HG02571 (cell line): ENCODE data around the gene CBR4.

Experiments used
- ATAC-seq: cut with Tn5 transposase; IDR thresholded peaks from one replicate; pipeline ENCODE4 v1.9.1; 2021; ENCODE audit warnings: mild to moderate bottlenecking, moderate library complexity; ENCODE audit not compliant: unreplicated experiment

CBR4 gene

DNA sequence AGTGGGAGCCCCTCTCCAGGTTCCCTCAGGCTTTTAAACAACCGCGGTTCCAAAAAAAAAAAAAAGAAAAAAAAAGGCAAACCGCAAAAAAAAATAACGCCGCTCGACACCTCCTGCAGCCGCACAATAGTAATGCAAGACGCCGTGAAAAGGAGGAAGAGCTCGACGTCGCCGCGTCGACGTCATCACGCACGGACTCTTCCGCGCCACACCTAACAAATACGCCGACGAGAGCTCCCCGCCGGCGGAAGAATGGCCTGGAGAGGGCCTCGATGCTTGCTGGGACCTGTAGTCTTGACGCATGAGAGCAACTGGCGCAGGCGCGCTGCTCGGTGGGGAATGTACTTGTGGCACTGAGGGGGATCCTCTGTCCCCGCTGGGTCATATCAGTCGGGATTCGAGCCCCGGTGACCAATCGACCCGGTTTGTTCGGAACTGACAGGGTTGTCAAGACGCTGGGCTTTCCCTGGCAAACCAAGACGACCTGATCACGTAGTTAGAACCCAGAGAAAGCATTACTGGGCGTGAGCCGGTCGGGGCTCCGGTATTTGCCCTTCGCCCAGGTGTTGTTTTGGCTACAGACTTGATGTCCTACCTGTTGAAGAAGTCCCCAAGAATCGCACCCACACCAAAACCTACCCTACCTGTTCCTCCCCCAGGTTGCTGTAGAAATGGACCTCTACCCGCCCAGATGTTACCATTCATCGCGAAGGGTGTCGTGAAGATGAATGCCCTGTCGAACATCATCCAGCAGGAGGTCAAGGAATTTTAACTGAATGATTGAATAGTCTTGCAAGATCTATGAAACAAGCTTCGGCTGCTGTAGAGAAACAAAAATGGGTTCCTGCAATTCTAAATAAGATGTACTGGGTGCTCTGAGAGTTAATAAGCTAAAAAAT, at the start of gene CBR4:
Gene CBR4, minus strand, starts transcription at position 131 of the 899 bp plus-strand sequence. CDS start 166 bp downstream, outside the sequence.
- ATAC-seq: peak; percentile 98

DNA sequence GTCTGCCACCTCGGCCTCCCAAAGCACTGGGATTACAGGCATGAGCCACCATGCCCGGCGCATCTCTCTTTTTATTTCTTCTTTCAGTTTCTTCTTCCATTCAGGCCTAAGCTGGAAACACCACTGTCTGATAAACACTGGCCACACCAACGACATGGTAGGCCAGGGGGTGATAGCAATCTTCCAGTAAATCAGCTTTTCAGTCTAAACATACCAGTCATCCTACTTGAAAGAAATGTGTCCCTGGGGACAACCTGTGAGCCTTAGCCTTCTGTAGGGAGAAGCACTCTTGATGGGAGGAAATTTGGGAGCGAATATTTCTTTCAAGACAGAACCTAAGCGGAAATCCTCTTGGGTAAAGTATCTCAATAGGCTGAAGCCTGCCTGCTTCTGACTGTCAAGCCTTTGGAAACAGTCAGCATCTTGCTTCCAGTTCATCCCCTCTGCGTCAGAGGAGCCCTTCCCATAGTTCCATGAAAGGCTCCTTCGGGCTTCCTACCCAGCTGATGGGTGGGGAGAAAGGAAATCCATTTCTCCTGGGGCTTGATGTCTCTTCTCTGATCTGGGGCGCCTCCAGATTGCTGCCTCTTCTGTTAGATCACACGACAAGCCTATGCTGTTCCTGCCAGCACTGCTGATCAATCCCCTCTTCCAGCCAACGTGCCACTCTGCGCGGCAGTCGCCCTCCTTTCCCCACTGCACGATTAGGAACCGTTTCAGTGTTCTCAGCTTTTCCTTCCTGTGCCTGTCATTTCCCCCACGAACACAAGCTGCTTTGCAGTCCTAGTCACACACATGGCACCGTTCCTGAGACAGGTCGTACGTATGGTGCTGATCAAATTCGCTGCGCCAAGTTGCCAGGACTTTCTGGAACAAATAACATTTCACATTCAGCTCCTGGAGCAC, 49.5 kb upstream of the CBR4 start:
- no peak for ATAC-seq

DNA sequence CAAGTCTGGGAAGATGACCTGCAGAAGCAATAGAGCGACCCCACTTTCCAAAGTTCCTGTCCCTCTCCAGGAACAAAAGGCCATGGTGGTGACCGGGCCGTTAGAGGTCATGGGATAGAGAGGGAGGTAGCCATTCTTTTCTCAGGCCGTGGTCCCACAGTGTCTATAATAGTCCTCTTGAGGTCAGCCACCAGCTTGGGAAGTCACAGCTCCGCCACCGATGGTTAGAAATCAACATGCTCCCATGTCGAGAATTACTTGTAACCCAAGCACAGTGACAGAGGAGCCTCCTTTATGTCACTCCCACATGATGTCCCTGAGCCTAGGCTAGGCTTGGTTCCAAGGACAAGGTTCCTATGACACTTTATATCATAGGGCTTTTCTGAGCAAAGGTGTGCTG, 48.3 kb upstream of the CBR4 start:
- no peak for ATAC-seq

DNA sequence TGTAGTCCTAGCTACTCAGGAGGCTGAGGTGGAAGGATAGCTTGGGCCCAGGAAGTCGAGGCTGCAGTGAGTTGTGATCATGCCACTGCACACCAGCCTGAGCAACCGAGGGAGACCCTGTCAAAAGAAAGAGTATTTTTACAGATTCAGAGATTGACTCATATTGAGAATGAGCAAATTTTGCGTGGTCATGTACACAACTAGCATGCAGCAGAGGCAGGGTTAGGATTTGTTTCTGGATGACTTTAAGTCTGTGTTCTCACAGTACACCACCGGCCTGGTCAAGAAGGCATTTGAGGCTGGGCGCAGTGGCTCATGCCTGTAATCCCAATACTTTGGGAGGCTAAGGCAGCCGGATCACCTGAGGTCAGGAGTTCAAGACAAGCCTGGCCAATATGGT, 44.8 kb upstream of the CBR4 start:
- ATAC-seq: peak; percentile 64

DNA sequence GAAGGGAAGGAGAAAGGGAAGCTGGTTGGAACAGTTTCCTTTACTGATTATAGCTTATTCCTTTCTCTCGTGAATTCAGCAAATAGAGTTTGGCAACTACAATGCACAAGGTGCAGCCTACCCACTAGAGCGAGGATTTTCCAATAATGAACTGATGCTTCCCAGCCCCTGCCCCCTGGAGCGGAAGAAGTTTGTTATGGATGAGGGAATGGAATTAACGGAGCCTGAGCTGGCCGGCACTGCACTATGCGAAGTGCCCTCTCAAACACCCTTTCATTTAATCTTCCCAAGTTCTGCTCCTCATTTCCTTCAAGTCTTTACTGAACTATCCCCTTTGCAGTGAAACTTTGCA, 42.5 kb upstream of the CBR4 start:
- no peak for ATAC-seq

DNA sequence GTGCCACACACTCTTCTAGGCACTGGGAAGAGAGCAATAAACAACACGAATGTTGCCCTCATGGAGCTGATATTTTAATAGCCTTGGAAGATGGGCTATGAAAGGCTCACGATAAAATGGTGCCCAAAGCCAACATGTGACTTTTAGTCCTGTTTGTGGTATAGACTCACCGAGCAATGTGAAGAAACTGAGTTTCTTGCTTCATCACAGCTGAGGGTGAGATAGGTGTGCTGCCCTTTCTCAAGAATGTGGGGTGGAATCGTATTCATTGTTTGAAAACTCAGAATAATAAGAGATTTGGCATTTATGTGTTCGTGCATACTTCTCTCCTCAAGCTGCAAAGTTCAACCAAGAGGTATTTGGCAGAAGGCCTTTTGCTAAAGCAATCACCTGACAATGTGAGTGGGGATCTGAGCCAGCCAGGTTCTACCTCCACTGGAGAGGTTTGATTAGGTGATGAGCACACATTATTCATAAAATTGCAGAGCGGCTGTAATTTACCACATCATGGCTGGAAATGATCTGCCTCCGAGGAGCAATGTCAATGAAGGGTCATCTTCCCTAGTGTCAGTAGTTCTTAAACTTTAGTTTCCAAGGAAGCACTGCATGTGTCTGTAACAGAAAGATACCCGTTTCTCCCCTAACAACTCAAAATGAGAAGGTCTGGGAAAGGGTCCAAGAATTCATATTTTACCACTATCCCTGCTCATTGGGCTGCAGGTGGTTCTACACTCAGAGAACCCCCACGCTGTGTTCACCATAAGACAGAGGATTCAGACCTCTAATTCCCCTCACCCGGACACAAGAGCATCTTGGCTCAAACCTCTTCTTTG, 41.9 kb upstream of the CBR4 start:
- no peak for ATAC-seq

DNA sequence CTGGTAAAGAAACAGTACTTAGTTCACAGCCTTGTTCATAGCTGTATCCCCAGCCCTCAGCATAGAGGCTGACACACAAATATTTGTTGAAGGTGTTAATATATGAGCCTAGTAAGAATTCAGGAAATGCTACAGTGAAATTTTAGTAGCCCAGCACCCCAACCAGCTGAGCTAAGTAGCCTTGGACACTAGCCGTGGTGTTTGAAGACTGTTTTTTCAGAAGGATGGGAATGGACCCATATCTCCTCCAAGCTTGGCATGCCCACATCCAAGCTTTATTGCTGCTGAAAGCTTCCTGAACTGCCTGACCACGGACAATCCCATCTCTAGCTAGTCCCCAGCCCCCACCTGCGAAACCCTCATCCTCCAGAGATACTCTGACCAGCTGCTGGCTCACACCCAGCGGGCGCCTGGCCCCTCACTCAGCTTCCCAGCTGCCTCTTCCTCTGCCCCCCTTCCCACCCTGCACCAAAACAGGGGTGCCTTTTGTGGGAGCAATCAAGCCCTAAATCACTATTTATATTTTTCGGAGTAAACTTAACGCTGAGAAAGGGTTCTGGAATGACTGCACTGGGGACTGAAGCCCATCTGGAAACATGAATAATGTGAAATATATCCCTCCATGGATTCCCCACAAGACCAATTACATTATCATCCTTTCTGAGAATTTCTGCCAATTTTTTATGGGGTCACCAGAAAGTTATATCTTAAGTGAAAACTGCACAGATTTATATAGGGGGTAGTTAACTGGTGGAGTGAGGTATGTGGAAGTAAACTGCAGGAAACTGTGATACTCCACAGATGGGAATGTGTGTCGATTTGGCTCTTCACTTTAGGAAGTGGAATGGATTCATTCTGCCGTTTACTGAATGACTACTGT, 41.1 kb upstream of the CBR4 start:
- ATAC-seq: no peak

DNA sequence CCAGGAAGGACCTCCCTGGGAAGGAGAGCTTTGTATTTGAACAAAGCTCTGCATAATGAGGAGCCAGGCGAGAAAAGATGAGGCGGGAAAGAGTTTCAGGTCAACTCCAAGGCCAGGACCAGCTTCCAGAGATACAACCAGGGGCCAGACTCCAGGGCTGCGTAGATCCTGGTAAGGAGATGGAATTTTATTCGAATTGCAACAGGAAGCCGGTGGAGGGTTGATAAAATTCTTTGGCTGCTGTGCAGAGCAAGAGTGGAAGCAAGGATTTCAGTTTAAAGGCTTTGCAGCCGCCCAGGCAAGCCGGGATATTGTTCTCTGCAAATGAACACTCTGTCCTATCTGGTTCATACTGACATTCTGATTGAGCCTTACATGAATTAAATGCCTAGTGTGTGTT, 40.2 kb upstream of the CBR4 start:
- no peak for ATAC-seq

DNA sequence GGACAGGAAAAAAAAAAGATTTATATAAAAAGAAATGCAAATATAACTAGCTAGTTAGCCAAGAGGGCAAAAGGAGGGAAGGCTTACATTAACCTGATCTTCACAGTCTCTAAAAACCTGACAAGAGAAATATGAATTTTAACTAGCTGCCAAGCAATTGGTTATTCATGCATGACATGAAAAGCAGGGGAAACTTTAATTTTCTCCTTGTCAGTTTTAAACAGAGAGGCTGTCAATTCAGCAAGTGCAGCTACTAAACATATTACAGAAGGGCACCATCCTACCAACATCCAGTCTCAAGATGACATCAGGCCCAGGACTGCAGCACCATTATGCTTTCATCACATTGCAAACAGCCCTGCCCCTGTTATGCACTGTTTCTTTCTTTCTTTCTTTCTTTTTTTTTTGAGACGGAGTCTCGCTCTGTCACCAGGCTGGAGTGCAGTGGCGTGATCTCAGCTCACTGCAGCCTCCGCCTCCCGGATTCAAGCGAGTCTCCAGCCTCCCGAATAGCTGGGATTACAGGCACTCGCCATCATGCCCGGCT, 38.9 kb upstream of the CBR4 start:
- no peak for ATAC-seq

DNA sequence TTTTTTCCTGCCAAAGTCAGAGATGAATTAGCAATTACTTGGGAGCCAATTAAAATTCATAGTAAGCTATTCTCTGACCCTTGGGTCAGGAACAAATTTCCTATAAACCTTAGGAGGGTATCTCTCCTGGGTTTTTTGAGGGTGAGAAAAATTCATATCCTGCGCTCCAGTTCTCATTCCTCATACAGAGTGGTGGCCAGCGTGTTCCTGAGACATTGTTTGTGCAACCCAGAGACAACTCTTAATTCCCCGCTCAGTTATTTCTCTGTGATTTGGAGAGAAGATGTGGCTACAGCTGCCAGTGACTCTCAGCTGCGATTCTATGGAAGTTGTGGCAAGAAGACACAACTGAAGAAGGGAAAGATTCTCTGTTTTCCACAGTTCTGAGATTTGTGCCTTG, 37.9 kb upstream of the CBR4 start:
- no peak for ATAC-seq

DNA sequence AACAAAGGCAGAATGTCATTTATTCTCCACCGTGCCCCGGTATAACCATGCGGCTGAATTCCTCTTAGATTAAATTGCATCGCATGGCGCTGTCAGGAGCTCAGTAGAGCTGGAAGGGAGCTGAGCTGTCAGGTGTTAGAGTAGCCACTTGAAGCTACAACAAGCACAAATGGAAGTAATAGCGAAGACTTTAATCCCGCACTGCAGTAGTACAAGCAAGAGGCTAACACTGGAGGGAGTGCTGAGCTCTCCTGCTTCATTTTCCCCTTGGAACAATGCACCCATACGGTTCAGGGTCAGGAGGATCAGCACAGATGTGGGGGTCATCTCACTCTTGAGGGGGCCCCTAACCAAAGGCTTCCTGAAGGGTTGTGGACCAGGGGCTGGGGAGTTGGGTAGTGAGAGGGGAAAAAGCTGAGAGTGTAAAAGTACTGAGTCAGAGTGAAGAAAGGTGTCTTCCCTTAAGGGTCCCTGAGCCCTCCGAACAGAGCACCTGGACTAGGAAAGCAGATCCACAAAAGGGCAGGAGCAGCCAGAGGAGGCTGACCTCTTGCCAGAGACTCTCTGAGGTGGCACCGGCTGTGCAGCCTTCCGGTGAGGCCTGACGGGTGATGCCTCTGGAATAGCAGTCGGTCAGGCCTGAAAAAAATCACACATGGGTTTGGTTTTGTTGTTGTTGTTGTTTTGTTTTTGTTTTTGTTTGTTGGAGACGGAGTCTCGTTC, 36.0 kb upstream of the CBR4 start:
- no peak for ATAC-seq

DNA sequence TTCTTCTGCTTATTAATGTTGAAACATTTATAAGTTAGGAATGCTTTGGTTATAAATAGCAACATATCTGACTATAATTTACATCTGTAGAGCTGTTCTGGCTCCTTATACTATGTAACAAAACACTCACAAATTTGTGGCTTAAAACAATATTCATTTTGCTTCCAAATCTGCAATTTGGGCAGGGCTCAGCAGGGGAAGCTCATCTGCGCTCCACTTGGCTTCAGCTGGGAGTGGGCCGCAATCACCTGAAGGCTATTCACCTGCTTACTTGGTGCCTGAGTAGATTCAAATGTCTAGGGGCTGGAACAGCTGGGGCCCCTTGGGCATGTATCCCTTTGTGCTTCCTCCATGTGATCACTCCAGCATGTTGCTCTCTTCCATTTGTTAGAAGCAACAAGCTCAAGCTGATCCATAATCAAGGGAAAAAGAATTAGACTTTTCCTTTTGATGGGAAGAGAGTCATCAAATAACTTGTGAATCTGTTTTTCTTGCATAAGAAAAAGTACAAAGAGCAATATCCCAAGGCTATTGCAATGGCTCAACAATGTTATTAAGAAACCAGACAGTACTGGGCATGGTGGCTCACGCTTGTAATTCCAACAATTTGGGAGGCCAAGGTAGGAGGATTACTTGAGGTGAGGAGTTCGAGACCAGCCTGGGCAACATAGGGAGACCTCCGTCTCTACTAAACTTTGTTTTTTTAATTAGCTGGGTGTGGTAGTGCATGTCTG, 34.8 kb upstream of the CBR4 start:
- no peak for ATAC-seq

DNA sequence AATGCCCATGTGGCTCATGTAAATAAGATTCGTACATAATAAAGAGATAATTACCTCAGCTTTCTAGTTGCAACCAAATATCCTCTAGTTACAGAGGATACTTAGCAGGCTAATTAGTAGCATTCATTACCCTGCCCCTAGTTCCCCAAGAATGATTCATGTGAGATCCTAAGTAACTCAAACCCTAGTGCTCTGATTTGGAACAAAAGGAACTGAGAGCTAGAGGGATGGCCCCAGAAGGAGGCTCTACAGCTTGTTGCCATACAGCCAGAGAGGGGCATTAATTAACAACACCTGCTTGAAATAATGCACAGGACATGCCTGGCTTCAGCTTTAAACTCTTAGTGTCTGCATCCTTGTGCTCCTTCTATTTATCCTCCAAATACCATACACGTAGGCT, 32.6 kb upstream of the CBR4 start:
- no peak for ATAC-seq

DNA sequence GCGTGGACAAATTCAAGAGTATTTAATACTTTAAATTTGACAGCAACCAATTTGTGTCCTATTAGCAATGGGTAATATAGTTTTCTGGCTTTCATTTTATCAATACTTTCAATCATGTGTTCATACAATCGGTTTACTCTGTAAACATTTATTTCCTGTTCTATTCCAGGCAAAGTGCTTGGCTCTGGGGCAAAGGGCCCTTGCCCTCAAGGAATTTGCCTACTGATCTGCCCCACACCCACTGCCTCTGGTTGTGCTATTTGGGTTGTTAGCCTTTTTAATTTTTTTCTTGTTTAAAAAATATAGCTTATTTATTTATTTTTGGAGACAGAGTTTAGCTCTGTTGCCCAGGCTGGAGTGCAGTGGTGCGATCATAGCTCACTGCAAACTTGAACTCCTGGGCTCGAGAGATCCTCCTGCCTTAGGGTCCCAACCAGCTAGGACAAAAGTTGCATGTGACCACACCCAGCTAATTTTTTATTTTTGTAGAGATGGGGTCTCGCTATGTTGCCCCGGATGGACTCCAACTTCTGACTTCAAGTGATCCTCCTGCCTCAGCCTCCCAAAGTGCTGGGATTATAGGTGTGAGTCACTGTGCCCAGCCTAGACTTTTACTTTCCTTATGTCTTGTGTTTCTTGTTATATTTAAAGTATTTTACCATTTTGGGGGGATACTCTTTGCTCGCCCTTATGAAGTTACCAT, 30.7 kb upstream of the CBR4 start:
- ATAC-seq: no peak

DNA sequence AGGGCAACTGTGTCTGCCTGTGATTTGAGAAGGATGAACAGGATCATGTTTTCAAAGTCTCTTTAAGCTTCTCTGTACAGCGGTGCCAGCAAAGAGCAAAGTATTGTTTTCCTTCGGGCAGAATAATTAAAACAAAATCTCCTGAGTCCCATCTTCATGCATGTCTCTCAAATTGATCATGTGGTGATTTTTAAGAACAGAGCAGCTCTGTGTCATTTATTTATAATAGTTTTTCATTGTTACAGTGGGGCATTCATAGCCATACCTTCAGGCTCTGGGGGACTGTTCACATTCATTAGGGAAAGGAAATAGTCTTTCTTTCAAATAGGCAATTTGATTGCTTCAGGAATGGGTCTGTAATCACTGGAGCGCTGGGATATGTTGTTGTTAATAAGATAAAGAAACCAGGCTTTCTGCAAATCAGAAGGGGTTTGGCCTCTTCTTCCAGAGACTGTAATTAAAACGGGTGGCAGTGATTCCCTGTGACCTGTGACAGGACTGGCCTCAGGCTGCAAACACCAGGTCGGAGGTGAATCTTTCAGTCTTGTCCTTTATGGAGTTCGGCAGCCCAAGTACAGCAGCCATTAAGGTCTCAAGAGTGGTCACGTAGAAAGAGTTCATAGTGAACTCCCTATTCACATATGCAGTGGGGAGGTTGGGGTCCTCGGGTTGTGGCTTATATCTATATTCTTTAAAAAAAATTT, 29.3 kb upstream of the CBR4 start:
- ATAC-seq: no peak

DNA sequence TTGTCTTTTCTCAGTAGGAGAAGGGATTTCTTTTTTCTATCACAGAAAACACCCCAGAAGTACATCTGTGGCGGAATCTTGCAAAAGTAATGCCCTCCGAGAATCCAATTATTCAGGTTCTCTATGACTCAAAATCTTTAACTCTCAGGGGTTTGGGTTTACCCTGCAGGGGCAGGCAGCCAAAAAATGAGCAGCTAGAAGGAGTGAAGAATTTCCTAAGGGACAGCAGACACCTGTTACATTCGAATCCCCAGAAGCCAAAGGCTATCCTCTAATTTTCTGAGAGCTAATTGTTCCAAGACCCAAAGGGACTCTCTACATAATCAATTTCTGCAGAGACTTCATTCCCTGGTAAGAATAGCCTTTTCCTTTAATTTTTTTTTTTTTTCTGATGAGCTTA, 27.5 kb upstream of the CBR4 start:
- no peak for ATAC-seq
